ENCODE results near the gene PIAS1. TPM values are rescaled to one million over a fixed set of nuclear protein-coding genes. Genes with fewer than 3 reads are reported as not detected.

The PIAS1 gene
- total RNA-seq, 4 donors from 2014 or later: 31.6 to 70.9 (median 40.3) TPM

DNA sequence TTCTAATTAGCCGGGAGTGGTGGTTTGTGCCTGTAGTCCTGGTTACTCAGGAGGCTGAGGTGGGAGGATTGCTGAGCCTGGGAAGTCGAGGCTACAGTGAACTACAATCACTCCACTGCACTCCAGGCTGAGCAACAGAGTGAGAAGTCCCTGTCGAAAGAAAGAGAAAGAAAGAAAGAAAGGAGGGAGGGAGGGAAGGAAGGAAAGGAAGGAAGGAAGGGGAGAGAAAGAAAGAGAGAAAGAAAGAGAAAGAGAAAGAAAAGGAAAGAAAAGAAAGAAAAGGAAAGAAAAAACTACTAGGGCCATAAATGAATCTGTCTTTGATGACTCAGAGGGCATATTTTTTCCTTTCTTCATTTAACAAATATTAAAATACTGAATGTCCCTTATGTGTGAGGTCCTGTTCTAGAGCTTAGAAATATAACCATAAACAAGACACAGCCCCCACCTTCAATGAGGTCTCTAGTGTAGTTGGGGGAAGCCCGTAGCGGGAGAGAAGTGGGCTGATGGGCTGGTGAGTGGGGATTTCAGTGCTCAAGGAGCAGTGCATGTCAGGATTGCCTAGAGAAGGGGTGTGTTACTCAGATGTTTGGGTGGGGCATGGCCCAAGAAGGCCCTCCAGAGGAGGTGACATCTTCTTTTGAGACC lies 35.2 kb upstream of the PIAS1 start:
- TF ChIP-seq, protein P1, sequence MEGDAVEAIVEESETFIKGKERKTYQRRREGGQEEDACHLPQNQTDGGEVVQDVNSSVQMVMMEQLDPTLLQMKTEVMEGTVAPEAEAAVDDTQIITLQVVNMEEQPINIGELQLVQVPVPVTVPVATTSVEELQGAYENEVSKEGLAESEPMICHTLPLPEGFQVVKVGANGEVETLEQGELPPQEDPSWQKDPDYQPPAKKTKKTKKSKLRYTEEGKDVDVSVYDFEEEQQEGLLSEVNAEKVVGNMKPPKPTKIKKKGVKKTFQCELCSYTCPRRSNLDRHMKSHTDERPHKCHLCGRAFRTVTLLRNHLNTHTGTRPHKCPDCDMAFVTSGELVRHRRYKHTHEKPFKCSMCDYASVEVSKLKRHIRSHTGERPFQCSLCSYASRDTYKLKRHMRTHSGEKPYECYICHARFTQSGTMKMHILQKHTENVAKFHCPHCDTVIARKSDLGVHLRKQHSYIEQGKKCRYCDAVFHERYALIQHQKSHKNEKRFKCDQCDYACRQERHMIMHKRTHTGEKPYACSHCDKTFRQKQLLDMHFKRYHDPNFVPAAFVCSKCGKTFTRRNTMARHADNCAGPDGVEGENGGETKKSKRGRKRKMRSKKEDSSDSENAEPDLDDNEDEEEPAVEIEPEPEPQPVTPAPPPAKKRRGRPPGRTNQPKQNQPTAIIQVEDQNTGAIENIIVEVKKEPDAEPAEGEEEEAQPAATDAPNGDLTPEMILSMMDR (IDR thresholded peaks at IDR 0.05): no peak
- ATAC-seq (ENCODE audit: low FRiP score): no peak

GRCh38 chr15:68019814-68020525 lies 34.1 kb upstream of the PIAS1 start:
- ATAC-seq (ENCODE audit: low FRiP score) (no peak), DNase-seq (ENCODE audit: low spot score) (no peak)
- TF ChIP-seq, protein P1 (IDR thresholded peaks at IDR 0.05): no peak

More for the DNA sequence above, 35.2 kb upstream of the PIAS1 start:
- no peak for DNase-seq (ENCODE audit: low spot score)

DNA sequence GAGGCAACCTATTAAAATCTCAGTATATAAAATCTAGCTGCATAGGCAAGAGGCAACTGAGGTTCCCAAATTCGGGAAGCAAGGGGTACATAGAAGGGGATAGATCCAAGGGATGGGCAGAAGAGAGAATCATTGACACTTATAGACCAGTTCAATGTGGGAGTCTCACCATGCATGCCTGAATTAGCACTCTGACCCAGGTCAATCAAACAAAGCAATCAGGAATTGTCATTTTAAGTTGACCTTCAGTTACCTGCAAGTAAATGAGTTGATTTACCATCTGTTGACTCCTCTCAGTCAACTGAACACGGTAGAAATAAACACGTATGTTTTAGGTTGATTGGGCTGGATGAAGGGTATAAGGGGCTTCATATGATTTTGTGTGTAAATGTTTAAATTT lies 33.4 kb upstream of the PIAS1 start:
- TF ChIP-seq, protein P1 (IDR thresholded peaks at IDR 0.05): no peak
- ATAC-seq (ENCODE audit: low FRiP score): no peak
- no peak for DNase-seq (ENCODE audit: low spot score)

DNA sequence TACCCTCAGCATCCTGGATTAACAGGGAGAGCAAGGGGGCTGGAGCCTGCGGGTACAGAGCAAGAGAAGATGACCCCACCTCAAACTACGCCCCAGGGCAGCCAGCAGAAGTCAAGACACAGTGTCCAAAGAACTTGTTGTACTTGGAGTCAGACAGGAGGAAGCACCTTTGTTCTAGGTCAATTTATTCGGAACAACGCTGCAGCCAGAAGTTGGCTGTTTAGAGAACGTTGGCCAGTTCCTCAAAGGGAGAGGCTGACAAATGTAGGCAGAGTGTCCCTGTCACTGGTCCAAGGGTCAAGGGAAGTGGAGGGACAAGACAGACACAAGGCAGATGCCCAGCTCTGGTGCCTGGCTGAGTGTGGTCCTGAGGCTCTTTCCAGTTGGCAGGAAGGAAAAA lies 32.1 kb upstream of the PIAS1 start:
- ATAC-seq (ENCODE audit: low FRiP score): no peak
- TF ChIP-seq, protein P1 (IDR thresholded peaks at IDR 0.05): no peak
- no peak for DNase-seq (ENCODE audit: low spot score)

- ATAC-seq (ENCODE audit: low FRiP score): no peak
- TF ChIP-seq, protein P1 (IDR thresholded peaks at IDR 0.05): no peak
- no peak for DNase-seq (ENCODE audit: low spot score)
These were observed 30.6 kb upstream of the PIAS1 start for GRCh38 chr15:68023307-68024101.

DNA sequence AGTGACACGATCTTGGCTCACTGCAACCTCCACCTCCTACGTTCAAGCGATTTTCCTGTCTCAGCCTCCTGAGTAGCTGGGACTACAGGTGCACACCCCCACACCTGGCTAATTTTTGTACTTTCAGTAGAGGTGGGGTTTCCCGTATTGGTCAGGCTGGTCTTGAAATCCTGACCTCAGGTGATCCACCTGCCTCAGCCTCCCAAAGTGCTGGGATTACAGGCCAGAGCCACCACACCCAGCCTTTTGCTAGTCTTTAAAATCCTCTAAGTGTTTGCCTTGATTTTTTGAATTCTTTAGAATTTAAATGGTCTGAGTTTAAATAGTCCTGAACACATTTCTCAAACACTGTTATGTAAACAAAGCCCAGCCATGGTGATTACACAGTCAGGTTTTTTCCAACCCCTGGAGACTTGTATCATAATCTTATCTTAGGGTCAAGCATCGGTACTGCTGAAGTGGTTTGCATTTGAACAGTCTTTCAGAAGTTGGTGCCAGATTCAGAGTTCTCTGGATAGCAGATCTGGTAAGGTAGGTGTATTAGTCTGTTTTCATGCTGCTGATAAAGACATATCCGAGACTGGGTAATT lies 28.2 kb upstream of the PIAS1 start:
- DNase-seq (ENCODE audit: low spot score) (no peak), ATAC-seq (ENCODE audit: low FRiP score) (peak; percentile 44)
- TF ChIP-seq, protein P1 (IDR thresholded peaks at IDR 0.05): no peak

Data from omental fat pad (tissue), 4 donors.